B cell (primary cell): Measurements from ENCODE around the gene GLI3. TPM values are rescaled to one million over a fixed set of nuclear protein-coding genes. Genes with fewer than 3 reads are reported as not detected.

Experiments used
- ATAC-seq: fragments of 200-7000 bp; cut with Tn5 transposase; one replicate; pipeline ENCODE4 v1.10.0; 2021; ENCODE audit warnings: low read depth, mild to moderate bottlenecking, moderate number of reproducible peaks, moderate library complexity
- CTCF ChIA-PET: fragments of 350-600 bp; sonication (Branson Sonifier 250); formaldehyde crosslinking; loops from one replicate; lab custom pipeline; 2021; ENCODE audit warnings: antibody characterized with exemption, inconsistent platforms; lab: Charles Lee
- POLR2A ChIA-PET: fragments of 350-600 bp; sonication (Branson Sonifier 250); formaldehyde crosslinking; loops from one replicate; lab custom pipeline; 2021; ENCODE audit warnings: antibody characterized with exemption; lab: Charles Lee
- DNase-seq: peaks from one replicate; pipeline ENCODE4 v3.0.0; 2013
- H2AFZ ChIP-seq: 2 replicates; pipeline ENCODE4 v1.6.1; 2012; ENCODE audit warnings: mild to moderate bottlenecking, low read depth, low read length; ENCODE audit not compliant: insufficient read depth, poor library complexity, severe bottlenecking
- H3K27ac ChIP-seq, 2 donors: 1 replicate in 1 of 2; 2 replicates in 1 of 2; pipeline ENCODE4 v1.5.1; 2012 to 2013; ENCODE audit warnings: low read length in 2 of 2, mild to moderate bottlenecking in 2 of 2, moderate library complexity in 1 of 2
- H3K27me3 ChIP-seq, 4 experiments: fragments of 200-600 bp in 1 of 4; sonication (generic) in 1 of 4; replicated peaks in 1 of 4; 1 replicate in 2 of 4; 2 replicates in 2 of 4; pipeline versions ENCODE4 v1.6.1 to v1.7.0; 2013 to 2016; ENCODE audit warnings: low read length in 3 of 4, mild to moderate bottlenecking in 2 of 4, mixed read lengths in 1 of 4, moderate library complexity in 1 of 4; ENCODE audit not compliant: insufficient read depth in 4 of 4, control insufficient read depth in 3 of 4; ENCODE audit errors: control extremely low read depth in 1 of 4
- H3K36me3 ChIP-seq, 2 experiments: replicated peaks in 1 of 2; 1 replicate in 1 of 2; 2 replicates in 1 of 2; pipeline versions ENCODE4 v1.6.1 to v1.7.1; 2013; ENCODE audit warnings: low read length in 1 of 2; ENCODE audit not compliant: insufficient read depth in 2 of 2, control insufficient read depth in 1 of 2; ENCODE audit errors: control extremely low read depth in 1 of 2, extremely low read depth in 1 of 2
- H3K4me1 ChIP-seq, 2 donors: fragments of 200-600 bp in 1 of 2; sonication (generic) in 1 of 2; 1 replicate in 1 of 2; 2 replicates in 1 of 2; pipeline versions ENCODE4 v1.5.1 to v1.6.1; 2013 to 2017; ENCODE audit warnings: low read length in 2 of 2; ENCODE audit not compliant: control insufficient read depth in 2 of 2, insufficient read depth in 2 of 2
- H3K4me2 ChIP-seq: replicated peaks from 2 replicates; pipeline ENCODE3; 2012; ENCODE audit warnings: mild to moderate bottlenecking, low read depth, low read length; ENCODE audit not compliant: poor library complexity, severe bottlenecking
- H3K4me3 ChIP-seq, 5 experiments: fragments of 200-600 bp in 1 of 5; sonication (generic) in 1 of 5; 1 replicate in 3 of 5; 2 replicates in 2 of 5; pipeline versions ENCODE4 v1.5.1 to v1.7.0; 2011 to 2016; ENCODE audit warnings: low read length in 4 of 5, mild to moderate bottlenecking in 4 of 5, low read depth in 2 of 5, control low read depth in 1 of 5, moderate library complexity in 1 of 5; ENCODE audit not compliant: insufficient read depth in 1 of 5; ENCODE audit errors: control extremely low read depth in 1 of 5, extremely low read depth in 1 of 5
- H3K79me2 ChIP-seq: fragments of 200-600 bp; sonication (generic); one replicate; pipeline ENCODE4 v1.6.0; 2016; ENCODE audit warnings: low read length; ENCODE audit not compliant: control insufficient read depth, insufficient read depth
- H3K9ac ChIP-seq: fragments of 200-600 bp; sonication (generic); 2 replicates; pipeline ENCODE4 v1.6.1; 2017; ENCODE audit warnings: mild to moderate bottlenecking, low read length, moderate library complexity
- H3K9me3 ChIP-seq, 3 donors: one replicate each; pipeline versions ENCODE4 v1.6.1 to v1.7.1; 2013; ENCODE audit warnings: low read length in 2 of 3; ENCODE audit not compliant: control insufficient read depth in 2 of 3, insufficient read depth in 1 of 3; ENCODE audit errors: control extremely low read depth in 1 of 3
- H4K20me1 ChIP-seq: 2 replicates; pipeline ENCODE4 v1.6.0; 2012; ENCODE audit warnings: mild to moderate bottlenecking, low read length; ENCODE audit not compliant: insufficient read depth, control insufficient read depth, poor library complexity, severe bottlenecking
- H3K27ac Mint-ChIP-seq: one replicate; pipeline ENCODE4 v1.8.0; 2021; ENCODE audit warnings: mixed read lengths
- H3K27me3 Mint-ChIP-seq: one replicate; pipeline ENCODE4 v1.8.0; 2021; ENCODE audit warnings: mixed read lengths
- H3K4me1 Mint-ChIP-seq: one replicate; pipeline ENCODE4 v1.8.0; 2021; ENCODE audit warnings: mixed read lengths
- H3K4me3 Mint-ChIP-seq: one replicate; pipeline ENCODE4 v1.8.0; 2021; ENCODE audit warnings: mixed read lengths
- H3K9me3 Mint-ChIP-seq: one replicate; pipeline ENCODE4 v1.8.0; 2022; ENCODE audit warnings: mixed read lengths; ENCODE audit not compliant: insufficient read depth
- EZH2 ChIP-seq: IDR thresholded peaks from 2 replicates; pipeline ENCODE4 v1.6.1; 2012; ENCODE audit warnings: borderline replicate concordance, low read depth, mild to moderate bottlenecking, moderate library complexity, low read length; ENCODE audit not compliant: insufficient read depth, poor library complexity, severe bottlenecking
- WGBS: methylation state at CpG from one replicate; pipeline ENCODE4 v1.1.5; 2013; ENCODE audit warnings: missing lambda C conversion rate; ENCODE audit not compliant: insufficient coverage; 5-methylcytosine and 5-hydroxymethylcytosine counted together
- intact Hi-C: fragments of 100-400 bp; cut with micrococcal nuclease; formaldehyde crosslinking; loops from one replicate; pipeline ENCODE4 v1.10.0; 2022
- polyA plus RNA-seq: library from polyadenylated mRNA; depleted of rRNA; stranded (reverse); fragments of >200 nt; gene quantifications from 2 replicates; pipeline ENCODE4 v1.2.3, GENCODE V29; 2012
- total RNA-seq, 2 donors: library from RNA; stranded (reverse); fragments of 120-200 nt in 1 of 2; gene quantifications; 1 replicate in 1 of 2; 2 replicates in 1 of 2; pipeline versions ENCODE4 v1.2.3 to v1.2.4, GENCODE V29; 2013 to 2022
- TF ChIP-seq, protein P1 (sequence below): fragments of 200-600 bp; IDR thresholded peaks from one replicate; pipeline ENCODE4 v1.8.0; 2022; ENCODE audit warnings: antibody characterized with exemption, mild to moderate bottlenecking

GLI3 gene
- total and polyA plus RNA-seq, 2 donors (not counting 1 experiment from before 2014, with no cell fraction given) = not detected

- POLR2A ChIA-PET = no interaction called here
Observed at GRCh38 chr7:42247301-42247700, 10.3 kb upstream of the GLI3 start.

DNA sequence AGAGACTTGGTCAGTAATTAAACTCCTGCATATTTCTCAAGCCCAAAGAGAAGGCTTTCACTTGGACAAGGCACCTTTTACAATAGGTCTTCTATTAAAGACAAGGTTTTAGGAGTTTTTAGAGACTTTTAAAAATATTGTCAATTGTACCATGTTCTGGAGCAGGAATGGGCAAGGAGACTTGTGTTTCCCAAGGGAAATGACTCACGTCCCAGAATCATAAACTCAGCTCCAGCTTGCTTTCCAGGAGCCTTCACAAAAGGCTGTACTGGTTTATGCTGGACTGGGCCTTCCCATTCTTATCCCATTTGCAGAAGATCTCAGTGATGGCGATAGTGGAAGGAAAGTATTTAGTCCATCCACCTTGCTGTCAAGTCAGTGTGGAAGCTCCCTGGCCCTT is 7.8 kb upstream of the GLI3 start:
- TF ChIP-seq, protein P1, sequence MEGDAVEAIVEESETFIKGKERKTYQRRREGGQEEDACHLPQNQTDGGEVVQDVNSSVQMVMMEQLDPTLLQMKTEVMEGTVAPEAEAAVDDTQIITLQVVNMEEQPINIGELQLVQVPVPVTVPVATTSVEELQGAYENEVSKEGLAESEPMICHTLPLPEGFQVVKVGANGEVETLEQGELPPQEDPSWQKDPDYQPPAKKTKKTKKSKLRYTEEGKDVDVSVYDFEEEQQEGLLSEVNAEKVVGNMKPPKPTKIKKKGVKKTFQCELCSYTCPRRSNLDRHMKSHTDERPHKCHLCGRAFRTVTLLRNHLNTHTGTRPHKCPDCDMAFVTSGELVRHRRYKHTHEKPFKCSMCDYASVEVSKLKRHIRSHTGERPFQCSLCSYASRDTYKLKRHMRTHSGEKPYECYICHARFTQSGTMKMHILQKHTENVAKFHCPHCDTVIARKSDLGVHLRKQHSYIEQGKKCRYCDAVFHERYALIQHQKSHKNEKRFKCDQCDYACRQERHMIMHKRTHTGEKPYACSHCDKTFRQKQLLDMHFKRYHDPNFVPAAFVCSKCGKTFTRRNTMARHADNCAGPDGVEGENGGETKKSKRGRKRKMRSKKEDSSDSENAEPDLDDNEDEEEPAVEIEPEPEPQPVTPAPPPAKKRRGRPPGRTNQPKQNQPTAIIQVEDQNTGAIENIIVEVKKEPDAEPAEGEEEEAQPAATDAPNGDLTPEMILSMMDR = no peak
- no peak for TF ChIP-seq EZH2
- H3K4me2 ChIP-seq = no peak overlapping the region
- WGBS = 100% methylated on average over 1 of the region's 2 CpGs
- H3K9me3 ChIP-seq = peaks cover 0 to 2% (median 0%) of the 10 kb centered on the region in 3 donors
- no peaks in the 10 kb centered on the region for H3K79me2 ChIP-seq
- ATAC-seq = no peak
- Mint-ChIP-seq H3K4me1 (no peaks in the 10 kb centered on the region), H3K27me3 (peaks cover 33% of the 10 kb centered on the region), H3K27ac (no peak overlapping the region), H3K9me3 (no peaks in the 10 kb centered on the region), H3K4me3 (no peak overlapping the region)
- peaks cover 0 to 5% (median 3%) of the 10 kb centered on the region in 4 experiments for H3K27me3 ChIP-seq
- no peak overlapping the region for H3K9ac ChIP-seq
- DNase-seq = no peak
- intact Hi-C loops = no loop called here
- H3K27ac ChIP-seq = no peak overlapping the region
- H4K20me1 ChIP-seq = no peaks in the 10 kb centered on the region
- POLR2A ChIA-PET = no interaction called here
- H2AFZ ChIP-seq = no peak overlapping the region
- H3K4me3 ChIP-seq = no peak overlapping the region
- no peaks in the 10 kb centered on the region for H3K36me3 ChIP-seq
- no peaks in the 10 kb centered on the region for H3K4me1 ChIP-seq
- CTCF ChIA-PET = no interaction called here

More at GRCh38 chr7:42247301-42247700, 10.3 kb upstream of the GLI3 start:
- DNase-seq (no peak), ATAC-seq (no peak)
- Histone ChIP-seq H3K79me2 (no peaks in the 10 kb centered on the region), H3K27me3 (no peaks in the 10 kb centered on the region), H3K9ac (no peak overlapping the region), H3K9me3 (peaks cover 0 to 5% (median 0%) of the 10 kb centered on the region in 3 donors), H3K27ac (no peak overlapping the region), H3K36me3 (no peaks in the 10 kb centered on the region), H2AFZ (no peak overlapping the region), H3K4me3 (no peak overlapping the region), H3K4me1 (no peaks in the 10 kb centered on the region), H4K20me1 (no peaks in the 10 kb centered on the region), H3K4me2 (no peak overlapping the region)
- Mint-ChIP-seq H3K27ac (no peak overlapping the region), H3K4me1 (no peaks in the 10 kb centered on the region), H3K9me3 (peaks cover 4% of the 10 kb centered on the region), H3K27me3 (peaks cover 16% of the 10 kb centered on the region), H3K4me3 (no peak overlapping the region)
- 100% methylated on average over 4 of the region's 5 CpGs for WGBS
- intact Hi-C loops = no loop called here
- TF ChIP-seq, protein P1 = no peak
- CTCF ChIA-PET = no interaction called here
